ENCODE results near the gene EPG5. TPM values are rescaled to one million over a fixed set of nuclear protein-coding genes. Genes with fewer than 3 reads are reported as not detected.

The EPG5 gene
- total RNA-seq, 1 donor from 2014 or later, result 29.0 TPM

- H3K4me3 Mint-ChIP-seq (ENCODE audit: unreplicated experiment), result no peak overlapping the region
- no peaks in the 10 kb centered on the region for H3K27me3 Mint-ChIP-seq (ENCODE audit: low read depth, unreplicated experiment)
- H2AFZ ChIP-seq (ENCODE audit: low read depth, low read length), result no peak overlapping the region
- DNase-seq (ENCODE audit: low read depth) (no peak), FAIRE-seq (no peak)
- H3K27ac Mint-ChIP-seq (ENCODE audit: unreplicated experiment), result no peak overlapping the region
- H3K36me3 Mint-ChIP-seq (ENCODE audit: low read depth, unreplicated experiment), result peaks cover 16% of the 10 kb centered on the region
- no peak overlapping the region for H3K4me3 ChIP-seq (ENCODE audit: insufficient read depth, low read depth, low read length)
- TF ChIP-seq EZH2 (IDR thresholded peaks at IDR 0.05; ENCODE audit: insufficient read depth, low read length), result no peak
- no peak for TF ChIP-seq CTCF (IDR thresholded peaks at IDR 0.05; ENCODE audit: insufficient read depth, low read depth, low read length)
- H3K27ac ChIP-seq (ENCODE audit: low read depth, low read length), result no peak overlapping the region
- no peak overlapping the region for H3K4me2 ChIP-seq (ENCODE audit: low read length)
- no peak overlapping the region for H3K9ac ChIP-seq (ENCODE audit: low read length)
- peaks cover 46% of the 10 kb centered on the region for H3K36me3 ChIP-seq (ENCODE audit: insufficient read depth, low read length)
- H3K79me2 ChIP-seq (ENCODE audit: insufficient read depth, low read length), result no peaks in the 10 kb centered on the region
- no peaks in the 10 kb centered on the region for H3K9me3 ChIP-seq (ENCODE audit: insufficient read depth, low read depth, low read length)
- no peaks in the 10 kb centered on the region for H3K4me1 Mint-ChIP-seq (ENCODE audit: low read depth, unreplicated experiment)
- H4K20me1 ChIP-seq (ENCODE audit: insufficient read depth, low read length), result no peaks in the 10 kb centered on the region
- H3K4me1 ChIP-seq (ENCODE audit: insufficient read depth, low read length), result no peaks in the 10 kb centered on the region
- H3K9me3 Mint-ChIP-seq (ENCODE audit: unreplicated experiment), result no peaks in the 10 kb centered on the region
- H3K27me3 ChIP-seq (ENCODE audit: insufficient read depth, low read length), result no peaks in the 10 kb centered on the region
These were observed 101.7 kb downstream of the EPG5 start for GRCh38 chr18:45865466-45865865.

GRCh38 chr18:45864081-45864480 lies 103.0 kb downstream of the EPG5 start:
- Histone ChIP-seq H3K4me2 (ENCODE audit: low read length) (no peak overlapping the region), H3K27me3 (ENCODE audit: insufficient read depth, low read length) (no peaks in the 10 kb centered on the region), H3K9ac (ENCODE audit: low read length) (no peak overlapping the region), H3K79me2 (ENCODE audit: insufficient read depth, low read length) (no peaks in the 10 kb centered on the region), H4K20me1 (ENCODE audit: insufficient read depth, low read length) (no peaks in the 10 kb centered on the region), H3K36me3 (ENCODE audit: insufficient read depth, low read length) (peaks cover 52% of the 10 kb centered on the region), H3K9me3 (ENCODE audit: insufficient read depth, low read depth, low read length) (no peaks in the 10 kb centered on the region), H3K4me3 (ENCODE audit: insufficient read depth, low read depth, low read length) (no peak overlapping the region), H3K4me1 (ENCODE audit: insufficient read depth, low read length) (no peaks in the 10 kb centered on the region), H3K27ac (ENCODE audit: low read depth, low read length) (no peak overlapping the region), H2AFZ (ENCODE audit: low read depth, low read length) (no peak overlapping the region)
- no peak for TF ChIP-seq CTCF (IDR thresholded peaks at IDR 0.05; ENCODE audit: insufficient read depth, low read depth, low read length)
- TF ChIP-seq EZH2 (IDR thresholded peaks at IDR 0.05; ENCODE audit: insufficient read depth, low read length), result no peak
- FAIRE-seq (no peak), DNase-seq (ENCODE audit: low read depth) (no peak)
- H3K27me3 Mint-ChIP-seq (ENCODE audit: low read depth, unreplicated experiment), result no peaks in the 10 kb centered on the region
- no peaks in the 10 kb centered on the region for H3K9me3 Mint-ChIP-seq (ENCODE audit: unreplicated experiment)
- H3K27ac Mint-ChIP-seq (ENCODE audit: unreplicated experiment), result no peak overlapping the region
- peaks cover 21% of the 10 kb centered on the region for H3K36me3 Mint-ChIP-seq (ENCODE audit: low read depth, unreplicated experiment)
- H3K4me3 Mint-ChIP-seq (ENCODE audit: unreplicated experiment), result no peak overlapping the region
- no peaks in the 10 kb centered on the region for H3K4me1 Mint-ChIP-seq (ENCODE audit: low read depth, unreplicated experiment)

GRCh38 chr18:45863469-45863868 lies 103.7 kb downstream of the EPG5 start:
- Mint-ChIP-seq H3K27ac (ENCODE audit: unreplicated experiment) (no peak overlapping the region), H3K9me3 (ENCODE audit: unreplicated experiment) (no peaks in the 10 kb centered on the region), H3K4me3 (ENCODE audit: unreplicated experiment) (no peak overlapping the region), H3K4me1 (ENCODE audit: low read depth, unreplicated experiment) (no peaks in the 10 kb centered on the region), H3K36me3 (ENCODE audit: low read depth, unreplicated experiment) (peaks cover 27% of the 10 kb centered on the region), H3K27me3 (ENCODE audit: low read depth, unreplicated experiment) (no peaks in the 10 kb centered on the region)
- Histone ChIP-seq H3K4me2 (ENCODE audit: low read length) (no peak overlapping the region), H3K4me3 (ENCODE audit: insufficient read depth, low read depth, low read length) (no peak overlapping the region), H4K20me1 (ENCODE audit: insufficient read depth, low read length) (no peaks in the 10 kb centered on the region), H3K27ac (ENCODE audit: low read depth, low read length) (no peak overlapping the region), H3K27me3 (ENCODE audit: insufficient read depth, low read length) (no peaks in the 10 kb centered on the region), H3K4me1 (ENCODE audit: insufficient read depth, low read length) (no peaks in the 10 kb centered on the region), H3K79me2 (ENCODE audit: insufficient read depth, low read length) (no peaks in the 10 kb centered on the region), H3K9me3 (ENCODE audit: insufficient read depth, low read depth, low read length) (no peaks in the 10 kb centered on the region), H2AFZ (ENCODE audit: low read depth, low read length) (no peak overlapping the region), H3K36me3 (ENCODE audit: insufficient read depth, low read length) (peaks cover 58% of the 10 kb centered on the region), H3K9ac (ENCODE audit: low read length) (no peak overlapping the region)
- FAIRE-seq (no peak), DNase-seq (ENCODE audit: low read depth) (no peak)
- TF ChIP-seq EZH2 (IDR thresholded peaks at IDR 0.05; ENCODE audit: insufficient read depth, low read length), result no peak
- TF ChIP-seq CTCF (IDR thresholded peaks at IDR 0.05; ENCODE audit: insufficient read depth, low read depth, low read length), result no peak
